Amniotic stem cell (primary cell): ENCODE measurements around the gene H1-8.

Experiments
- DNase-seq: peaks from one replicate; lab custom pipeline; 2025; lab: John Stamatoyannopoulos, UW

The H1-8 gene

GRCh38 chr3:129594409-129594808 is 51.4 kb downstream of the H1-8 start:
- no peak for DNase-seq

GRCh38 chr3:129594907-129595390 is 52.0 kb downstream of the H1-8 start:
- DNase-seq = no peak

- DNase-seq = no peak
Observed at GRCh38 chr3:129595544-129596193, 52.7 kb downstream of the H1-8 start.

- DNase-seq = peak; percentile 51
Observed at GRCh38 chr3:129596194-129597086, 53.5 kb downstream of the H1-8 start.

GRCh38 chr3:129597087-129597999 is 54.4 kb downstream of the H1-8 start:
- no peak for DNase-seq

GRCh38 chr3:129598000-129598381 is 55.0 kb downstream of the H1-8 start:
- no peak for DNase-seq

- no peak for DNase-seq
Observed at GRCh38 chr3:129598484-129598883, 55.5 kb downstream of the H1-8 start.

GRCh38 chr3:129599073-129599472 is 56.1 kb downstream of the H1-8 start:
- no peak for DNase-seq

- no peak for DNase-seq
Observed at GRCh38 chr3:129599607-129600006, 56.6 kb downstream of the H1-8 start.

GRCh38 chr3:129600348-129600747 is 57.4 kb downstream of the H1-8 start:
- DNase-seq = no peak
